H1 (cell line): ENCODE measurements around the gene ANKS1A.

ENCODE experiments used
- EZH2 ChIP-seq: fragments of 200-600 bp; sonication (generic); IDR thresholded peaks from 2 replicates; pipeline ENCODE4 v1.7.1; 2012; ENCODE audit warnings: low read depth, mild to moderate bottlenecking, moderate library complexity, low read length, inconsistent platforms; ENCODE audit not compliant: severe bottlenecking
- PHF8 ChIP-seq: fragments of 200-600 bp; sonication (generic); conservative IDR thresholded peaks from 2 replicates; pipeline ENCODE4 v1.7.1; 2012; ENCODE audit warnings: low read depth, mild to moderate bottlenecking, inconsistent platforms, low read length, moderate library complexity
- POLR2A ChIP-seq, 2 experiments: IDR thresholded peaks; 1 replicate in 1 of 2; 2 replicates in 1 of 2; pipeline ENCODE4 v1.6.1; 2011; ENCODE audit warnings: low read depth in 2 of 2, low read length in 2 of 2, mild to moderate bottlenecking in 2 of 2; ENCODE audit errors: control extremely low read depth in 1 of 2
- POLR2AphosphoS5 ChIP-seq: IDR thresholded peaks from 2 replicates; pipeline ENCODE4 v1.6.1; 2011; ENCODE audit warnings: low read depth, low read length
- TAF1 ChIP-seq: IDR thresholded peaks from 2 replicates; pipeline ENCODE4 v1.6.1; 2011; ENCODE audit warnings: mild to moderate bottlenecking, low read depth, low read length
- TF ChIP-seq, protein P1 (sequence below), 3 experiments: IDR thresholded peaks; 1 replicate in 2 of 3; 2 replicates in 1 of 3; pipeline versions ENCODE4 v1.5.1 to v1.6.1; 2011; ENCODE audit warnings: low read length in 3 of 3, mild to moderate bottlenecking in 3 of 3, inconsistent platforms in 2 of 3, low read depth in 1 of 3, moderate library complexity in 1 of 3; ENCODE audit not compliant: insufficient read depth in 1 of 3; ENCODE audit errors: control extremely low read depth in 1 of 3

DNA sequence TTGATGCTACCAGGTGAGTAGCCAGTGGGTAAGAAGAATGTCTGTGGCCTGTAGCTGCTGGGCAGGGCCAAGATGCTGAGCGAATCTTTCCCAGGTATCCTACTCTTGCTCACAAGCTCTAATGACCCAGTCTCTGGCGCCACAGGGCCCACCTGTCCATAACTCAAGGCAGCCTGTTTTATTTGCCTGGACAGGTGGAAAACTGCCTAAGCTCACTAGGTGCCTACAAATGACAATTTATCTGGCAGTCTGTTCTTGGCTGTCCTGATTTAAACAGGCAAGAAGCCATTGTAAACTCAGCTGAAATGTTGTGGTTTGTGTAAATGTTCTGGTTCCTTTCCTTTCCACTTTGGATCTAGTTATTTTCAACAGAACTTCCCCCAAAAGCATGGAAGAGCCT, 138.8 kb downstream of the ANKS1A start:
- TF ChIP-seq PHF8 (no peak), POLR2A (IDR thresholded peaks at IDR 0.05; ENCODE audit: control extremely low read depth in 1 of 2, low read depth in 2 of 2, low read length in 2 of 2) (no peak), TAF1 (no peak), EZH2 (no peak), POLR2AphosphoS5 (no peak)
- TF ChIP-seq, protein P1, sequence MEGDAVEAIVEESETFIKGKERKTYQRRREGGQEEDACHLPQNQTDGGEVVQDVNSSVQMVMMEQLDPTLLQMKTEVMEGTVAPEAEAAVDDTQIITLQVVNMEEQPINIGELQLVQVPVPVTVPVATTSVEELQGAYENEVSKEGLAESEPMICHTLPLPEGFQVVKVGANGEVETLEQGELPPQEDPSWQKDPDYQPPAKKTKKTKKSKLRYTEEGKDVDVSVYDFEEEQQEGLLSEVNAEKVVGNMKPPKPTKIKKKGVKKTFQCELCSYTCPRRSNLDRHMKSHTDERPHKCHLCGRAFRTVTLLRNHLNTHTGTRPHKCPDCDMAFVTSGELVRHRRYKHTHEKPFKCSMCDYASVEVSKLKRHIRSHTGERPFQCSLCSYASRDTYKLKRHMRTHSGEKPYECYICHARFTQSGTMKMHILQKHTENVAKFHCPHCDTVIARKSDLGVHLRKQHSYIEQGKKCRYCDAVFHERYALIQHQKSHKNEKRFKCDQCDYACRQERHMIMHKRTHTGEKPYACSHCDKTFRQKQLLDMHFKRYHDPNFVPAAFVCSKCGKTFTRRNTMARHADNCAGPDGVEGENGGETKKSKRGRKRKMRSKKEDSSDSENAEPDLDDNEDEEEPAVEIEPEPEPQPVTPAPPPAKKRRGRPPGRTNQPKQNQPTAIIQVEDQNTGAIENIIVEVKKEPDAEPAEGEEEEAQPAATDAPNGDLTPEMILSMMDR (IDR thresholded peaks at IDR 0.05; ENCODE audit: control extremely low read depth in 1 of 3, insufficient read depth in 1 of 3, low read depth in 1 of 3, low read length in 3 of 3) = no peak
